GM19035 (cell line): ENCODE measurements around the gene NANOS2.
"Not testable (repeated sequence)": the region's sequence is repeated elsewhere in the genome, so short reads cannot be mapped to it uniquely, and the experiment has no call there.

Experiments
- ATAC-seq: cut with Tn5 transposase; IDR thresholded peaks from one replicate; pipeline ENCODE4 v1.9.1; 2021; ENCODE audit not compliant: unreplicated experiment

Gene NANOS2

GRCh38 chr19:45876411-45877197, 38.0 kb downstream of the NANOS2 start:
- no peak for ATAC-seq

GRCh38 chr19:45876161-45876410, 38.5 kb downstream of the NANOS2 start:
- ATAC-seq: no peak

- no peak for ATAC-seq
These were observed 40.0 kb downstream of the NANOS2 start for GRCh38 chr19:45874620-45874966.

GRCh38 chr19:45873219-45873772, 41.3 kb downstream of the NANOS2 start:
- ATAC-seq: no peak

GRCh38 chr19:45872095-45872919, 42.3 kb downstream of the NANOS2 start:
- no peak for ATAC-seq

GRCh38 chr19:45870798-45871197, 43.8 kb downstream of the NANOS2 start:
- ATAC-seq: no peak

- ATAC-seq: not testable (repeated sequence)
These were observed 47.3 kb downstream of the NANOS2 start for GRCh38 chr19:45867241-45867640.

GRCh38 chr19:45866400-45867176, 48.0 kb downstream of the NANOS2 start:
- no peak for ATAC-seq

- ATAC-seq: no peak
These were observed 49.2 kb downstream of the NANOS2 start for GRCh38 chr19:45865269-45865948.

- no peak for ATAC-seq
These were observed 49.9 kb downstream of the NANOS2 start for GRCh38 chr19:45864629-45865082.

GRCh38 chr19:45863840-45864628, 50.5 kb downstream of the NANOS2 start, which contains the start of gene FOXA3:
TSS of gene FOXA3 (plus strand) at chr19:45864326. CDS start at chr19:45864457, 131 bp downstream.
- peak; percentile 28 for ATAC-seq

GRCh38 chr19:45863335-45863839, 51.2 kb downstream of the NANOS2 start:
- no peak for ATAC-seq
